Measurements from ENCODE around the gene IL36G. TPM values are rescaled to one million over a fixed set of nuclear protein-coding genes. Genes with fewer than 3 reads are reported as not detected.

IL36G gene
- total RNA-seq, 4 donors from 2014 or later: not detected

DNA sequence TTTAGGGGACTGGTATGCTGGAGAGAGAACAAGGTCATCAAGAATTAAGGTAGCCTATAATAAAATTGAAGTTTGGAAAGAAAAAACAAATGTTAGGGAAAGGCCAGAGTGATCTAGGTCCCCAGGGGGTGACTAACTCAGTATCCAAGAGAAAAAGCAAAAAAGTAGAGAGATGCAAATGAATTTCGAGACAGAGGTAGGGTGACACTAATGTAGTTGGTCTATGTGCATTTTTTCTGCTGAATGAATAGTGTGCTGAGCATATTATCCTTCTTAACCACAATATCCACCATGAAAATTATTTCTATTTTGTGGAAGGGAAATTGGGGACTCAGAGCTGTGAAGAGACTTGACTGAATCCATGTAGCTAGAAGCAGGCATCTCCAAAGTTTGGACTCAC lies 37.2 kb downstream of the IL36G start:
- no peak for ATAC-seq (ENCODE audit: low FRiP score)

DNA sequence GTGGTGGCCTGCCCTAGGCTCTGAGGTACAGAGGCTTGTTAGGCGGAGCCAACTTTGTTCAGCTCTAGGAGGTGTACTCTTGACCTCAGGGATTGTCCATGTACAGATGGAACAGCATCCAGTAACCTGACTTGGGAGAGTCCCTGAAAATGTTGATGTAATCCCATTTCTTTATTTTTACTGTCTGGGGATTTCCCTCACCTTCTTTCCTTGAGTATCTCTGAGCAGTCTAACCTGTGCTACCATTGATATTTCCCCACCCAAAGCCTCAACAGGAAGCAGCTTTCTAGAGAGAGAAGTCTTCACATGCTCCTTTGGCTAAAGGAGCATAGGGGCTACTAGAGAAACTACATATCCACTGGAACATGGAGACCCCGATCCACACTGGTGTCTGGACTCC lies 37.8 kb downstream of the IL36G start:
- no peak for DNase-seq (ENCODE audit: low spot score)
- TF ChIP-seq, protein P1, sequence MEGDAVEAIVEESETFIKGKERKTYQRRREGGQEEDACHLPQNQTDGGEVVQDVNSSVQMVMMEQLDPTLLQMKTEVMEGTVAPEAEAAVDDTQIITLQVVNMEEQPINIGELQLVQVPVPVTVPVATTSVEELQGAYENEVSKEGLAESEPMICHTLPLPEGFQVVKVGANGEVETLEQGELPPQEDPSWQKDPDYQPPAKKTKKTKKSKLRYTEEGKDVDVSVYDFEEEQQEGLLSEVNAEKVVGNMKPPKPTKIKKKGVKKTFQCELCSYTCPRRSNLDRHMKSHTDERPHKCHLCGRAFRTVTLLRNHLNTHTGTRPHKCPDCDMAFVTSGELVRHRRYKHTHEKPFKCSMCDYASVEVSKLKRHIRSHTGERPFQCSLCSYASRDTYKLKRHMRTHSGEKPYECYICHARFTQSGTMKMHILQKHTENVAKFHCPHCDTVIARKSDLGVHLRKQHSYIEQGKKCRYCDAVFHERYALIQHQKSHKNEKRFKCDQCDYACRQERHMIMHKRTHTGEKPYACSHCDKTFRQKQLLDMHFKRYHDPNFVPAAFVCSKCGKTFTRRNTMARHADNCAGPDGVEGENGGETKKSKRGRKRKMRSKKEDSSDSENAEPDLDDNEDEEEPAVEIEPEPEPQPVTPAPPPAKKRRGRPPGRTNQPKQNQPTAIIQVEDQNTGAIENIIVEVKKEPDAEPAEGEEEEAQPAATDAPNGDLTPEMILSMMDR (IDR thresholded peaks at IDR 0.05): no peak
- no peak for ATAC-seq (ENCODE audit: low FRiP score)

More for the DNA sequence above, 37.2 kb downstream of the IL36G start:
- no peak for DNase-seq (ENCODE audit: low spot score)
- TF ChIP-seq, protein P1 (IDR thresholded peaks at IDR 0.05): no peak

DNA sequence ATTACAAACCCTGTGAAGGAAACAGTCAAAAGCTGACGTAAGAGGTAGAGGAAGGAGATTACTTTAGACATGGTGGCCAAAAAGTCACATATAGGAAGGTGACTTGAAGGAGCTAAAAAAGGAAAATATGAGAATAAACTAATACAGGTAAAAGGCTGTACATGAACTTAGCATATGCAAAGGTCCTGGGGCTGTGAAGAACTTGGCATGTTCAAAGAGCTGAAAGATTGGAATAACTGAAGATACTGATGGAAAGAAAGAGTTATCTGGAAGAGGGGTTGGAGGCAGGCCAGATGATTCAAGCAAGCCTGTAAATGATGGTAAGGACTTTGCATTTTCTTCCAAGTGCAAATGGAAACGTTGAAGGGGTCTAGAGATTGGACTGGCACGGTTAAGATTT lies 40.7 kb downstream of the IL36G start:
- no peak for ATAC-seq (ENCODE audit: low FRiP score)
- TF ChIP-seq, protein P1 (IDR thresholded peaks at IDR 0.05): no peak
- DNase-seq (ENCODE audit: low spot score): no peak

DNA sequence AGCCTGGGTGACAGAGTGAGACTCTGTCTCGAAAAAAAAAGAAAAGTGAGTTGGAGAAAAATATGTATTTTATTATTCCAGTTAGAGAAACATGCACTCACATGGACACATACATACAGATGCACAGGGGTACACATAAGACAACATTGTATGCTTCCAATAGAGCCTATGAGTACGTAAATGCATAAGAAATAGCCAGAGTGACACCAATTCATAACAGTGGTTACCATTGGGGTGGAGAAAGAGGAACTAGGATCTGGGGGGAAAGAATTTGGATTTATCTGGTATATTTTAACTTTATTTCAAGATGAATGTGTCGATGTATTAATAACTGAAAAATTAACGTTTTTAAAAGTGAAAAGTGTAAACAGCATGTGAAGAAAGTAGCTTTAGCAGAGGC lies 43.5 kb downstream of the IL36G start:
- TF ChIP-seq, protein P1 (IDR thresholded peaks at IDR 0.05): no peak
- DNase-seq (ENCODE audit: low spot score): no peak
- ATAC-seq (ENCODE audit: low FRiP score): no peak

DNA sequence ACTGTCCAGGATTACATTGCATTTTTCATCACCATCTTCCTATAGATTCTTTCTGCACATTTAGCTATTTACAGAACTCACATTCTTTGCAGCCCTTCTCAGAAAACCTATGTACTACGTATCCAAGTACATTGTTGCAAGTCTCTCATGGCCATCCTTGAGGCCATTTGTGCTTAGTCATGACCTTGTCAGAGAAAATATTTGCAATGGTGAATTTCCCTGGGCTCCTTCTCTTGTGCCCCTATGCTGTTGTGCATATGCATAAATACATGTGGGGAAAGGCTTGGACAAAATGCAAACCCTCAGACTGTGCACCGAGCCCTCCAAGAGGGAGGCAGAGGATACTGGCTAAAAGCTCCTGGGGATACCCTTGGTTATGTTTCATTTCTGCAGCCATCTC lies 47.0 kb downstream of the IL36G start:
- DNase-seq (ENCODE audit: low spot score) (no peak), ATAC-seq (ENCODE audit: low FRiP score) (no peak)
- TF ChIP-seq, protein P1 (IDR thresholded peaks at IDR 0.05): no peak

DNA sequence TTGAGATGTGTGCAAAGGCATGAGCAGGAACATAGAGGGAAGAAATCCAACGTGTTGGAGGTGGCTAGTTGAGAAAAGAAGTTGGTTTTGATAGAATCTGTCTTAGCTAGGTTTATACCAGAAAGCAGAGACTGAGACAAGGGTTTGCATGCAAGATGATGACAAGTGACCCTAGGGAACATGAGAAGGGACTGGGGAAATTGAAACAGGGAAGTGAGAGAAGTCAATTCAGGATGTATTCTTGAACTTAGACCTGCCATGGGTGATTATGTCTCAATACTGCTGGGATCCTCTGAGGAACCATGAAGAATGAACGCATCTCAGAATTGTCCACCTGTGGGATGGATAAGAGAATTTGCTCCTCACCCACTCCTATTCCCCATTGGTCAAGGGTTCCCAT lies 47.9 kb downstream of the IL36G start:
- ATAC-seq (ENCODE audit: low FRiP score) (no peak), DNase-seq (ENCODE audit: low spot score) (no peak)
- TF ChIP-seq, protein P1 (IDR thresholded peaks at IDR 0.05): no peak

DNA sequence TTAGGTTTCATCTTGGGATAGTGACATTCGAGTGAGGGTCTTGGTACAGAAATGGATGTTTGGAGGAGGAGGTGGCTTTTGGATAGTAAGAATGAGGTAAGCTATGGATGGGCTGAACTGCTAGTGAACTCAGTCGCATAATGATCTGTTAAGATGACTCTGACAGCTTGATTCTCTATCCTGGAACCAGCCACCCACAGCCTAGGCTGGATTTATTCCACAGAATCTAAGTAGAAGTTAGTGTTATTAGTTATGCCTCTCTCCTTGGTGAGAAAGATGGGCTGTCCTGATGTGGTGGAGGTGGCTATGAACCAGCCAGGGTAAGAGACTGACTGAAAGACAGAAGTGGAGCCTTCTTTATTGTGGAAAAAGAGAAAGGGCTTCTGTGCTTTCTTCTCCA lies 49.9 kb downstream of the IL36G start:
- TF ChIP-seq, protein P1 (IDR thresholded peaks at IDR 0.05): no peak
- ATAC-seq (ENCODE audit: low FRiP score) (no peak), DNase-seq (ENCODE audit: low spot score) (no peak)
